ENCODE data around the gene LRIG1. TPM values are rescaled to one million over a fixed set of nuclear protein-coding genes. Genes with fewer than 3 reads are reported as not detected.

LRIG1 gene
- total and polyA plus RNA-seq, 7 donors = 9.8 to 119 (median 41.1) TPM

DNA sequence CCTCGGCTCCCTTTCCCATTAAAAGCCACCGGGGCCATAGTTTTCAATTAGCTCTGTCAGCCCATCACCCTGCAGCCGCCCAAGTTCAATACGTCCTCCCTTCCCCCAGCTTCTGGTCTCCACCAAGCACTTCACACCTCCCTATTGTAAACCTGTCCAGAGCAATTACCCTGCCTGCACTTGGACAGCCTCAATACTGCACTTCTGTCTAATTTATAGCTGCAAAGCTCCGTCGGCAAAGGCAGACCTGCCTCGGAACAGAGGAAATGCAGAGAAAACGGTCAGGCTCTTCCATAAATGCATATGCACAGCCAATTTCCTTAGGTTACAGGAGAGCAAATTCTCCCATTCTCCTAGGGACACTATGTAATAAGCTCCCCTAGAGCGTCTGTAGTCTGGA is 21.9 kb downstream of the LRIG1 start:
- Histone ChIP-seq H3K27me3 (ENCODE audit: insufficient read depth in 3 of 3, low read length in 2 of 3) (no peaks in the 10 kb centered on the region), H3K4me3 (no peak overlapping the region), H3K36me3 (ENCODE audit: insufficient read depth in 1 of 2, low read depth in 1 of 2) (no peaks in the 10 kb centered on the region), H3K27ac (no peak overlapping the region), H3K9me3 (no peaks in the 10 kb centered on the region), H3K4me1 (peaks cover 99% of the 10 kb centered on the region)
- TF ChIP-seq, protein P1, sequence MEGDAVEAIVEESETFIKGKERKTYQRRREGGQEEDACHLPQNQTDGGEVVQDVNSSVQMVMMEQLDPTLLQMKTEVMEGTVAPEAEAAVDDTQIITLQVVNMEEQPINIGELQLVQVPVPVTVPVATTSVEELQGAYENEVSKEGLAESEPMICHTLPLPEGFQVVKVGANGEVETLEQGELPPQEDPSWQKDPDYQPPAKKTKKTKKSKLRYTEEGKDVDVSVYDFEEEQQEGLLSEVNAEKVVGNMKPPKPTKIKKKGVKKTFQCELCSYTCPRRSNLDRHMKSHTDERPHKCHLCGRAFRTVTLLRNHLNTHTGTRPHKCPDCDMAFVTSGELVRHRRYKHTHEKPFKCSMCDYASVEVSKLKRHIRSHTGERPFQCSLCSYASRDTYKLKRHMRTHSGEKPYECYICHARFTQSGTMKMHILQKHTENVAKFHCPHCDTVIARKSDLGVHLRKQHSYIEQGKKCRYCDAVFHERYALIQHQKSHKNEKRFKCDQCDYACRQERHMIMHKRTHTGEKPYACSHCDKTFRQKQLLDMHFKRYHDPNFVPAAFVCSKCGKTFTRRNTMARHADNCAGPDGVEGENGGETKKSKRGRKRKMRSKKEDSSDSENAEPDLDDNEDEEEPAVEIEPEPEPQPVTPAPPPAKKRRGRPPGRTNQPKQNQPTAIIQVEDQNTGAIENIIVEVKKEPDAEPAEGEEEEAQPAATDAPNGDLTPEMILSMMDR (IDR thresholded peaks at IDR 0.05) = no peak
- 61 to 65% (median 62%) methylated on average over 9 of the region's 9 CpGs for WGBS, 3 donors
- ATAC-seq (no peak), DNase-seq (no peak)
- intact Hi-C loops (cut with DNase I) = no loop called here

DNA sequence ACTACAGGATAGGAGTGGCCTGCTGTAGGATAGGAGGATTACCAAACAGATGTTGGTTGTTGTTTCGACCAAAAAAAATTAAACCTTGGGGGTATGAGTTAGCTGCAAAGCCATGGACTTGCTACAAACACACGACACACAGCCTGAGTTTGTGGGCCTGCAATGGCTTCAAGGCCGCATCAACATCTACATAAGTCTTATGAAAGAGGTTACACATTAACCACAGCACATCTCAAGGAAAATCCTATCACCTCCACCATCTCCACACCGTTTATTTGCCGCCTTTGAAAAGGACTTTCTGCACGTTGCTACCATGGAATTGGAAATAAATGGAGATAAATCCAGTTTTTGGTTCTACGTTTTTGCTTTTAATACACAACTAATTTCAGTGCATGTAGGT is 23.0 kb downstream of the LRIG1 start:
- 86 to 90% (median 88%) methylated on average over 7 of the region's 7 CpGs for WGBS, 3 donors
- no peaks in the 10 kb centered on the region for H3K27me3 ChIP-seq (ENCODE audit: insufficient read depth in 3 of 3, low read length in 2 of 3)
- H3K9me3 ChIP-seq = no peaks in the 10 kb centered on the region
- H3K4me3 ChIP-seq = no peak overlapping the region
- TF ChIP-seq, protein P1 (IDR thresholded peaks at IDR 0.05) = no peak
- intact Hi-C loops (cut with DNase I) = no loop called here
- ATAC-seq (no peak), DNase-seq (no peak)
- peaks cover 99% of the 10 kb centered on the region for H3K4me1 ChIP-seq
- H3K27ac ChIP-seq = no peak overlapping the region
- H3K36me3 ChIP-seq (ENCODE audit: insufficient read depth in 1 of 2, low read depth in 1 of 2) = no peaks in the 10 kb centered on the region

DNA sequence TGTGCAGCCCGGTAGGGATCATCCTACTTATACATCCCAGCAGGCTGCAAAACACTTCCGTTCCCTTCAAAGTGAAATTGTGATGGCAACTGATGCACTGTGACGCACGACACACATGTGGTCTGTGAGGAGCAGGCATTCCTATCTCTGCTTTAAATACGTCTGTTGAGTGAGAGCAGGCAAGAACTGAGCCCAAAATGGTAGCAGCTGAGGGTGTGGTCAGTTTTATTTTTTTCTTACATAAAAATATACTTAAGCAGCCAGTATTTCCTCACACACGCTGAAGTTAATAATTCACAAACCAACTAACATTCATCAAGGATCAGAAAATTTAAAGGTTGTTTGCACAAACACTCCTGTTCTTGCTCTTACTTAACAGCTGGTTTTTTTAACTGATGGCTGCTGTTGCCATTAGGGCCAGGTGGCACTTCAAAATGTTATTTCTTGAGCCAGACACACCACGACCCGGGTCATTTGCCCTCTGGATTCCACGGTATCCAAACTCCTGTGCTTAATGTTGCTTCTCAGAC is 23.9 kb downstream of the LRIG1 start:
- no peak overlapping the region for H3K4me3 ChIP-seq
- no peaks in the 10 kb centered on the region for H3K9me3 ChIP-seq
- H3K36me3 ChIP-seq (ENCODE audit: insufficient read depth in 1 of 2, low read depth in 1 of 2) = no peaks in the 10 kb centered on the region
- DNase-seq (no peak), ATAC-seq (no peak)
- WGBS, 3 donors = 44 to 63% (median 48%) methylated on average over 9 of the region's 9 CpGs
- intact Hi-C loops (cut with DNase I) = no loop called here
- no peaks in the 10 kb centered on the region for H3K27me3 ChIP-seq (ENCODE audit: insufficient read depth in 3 of 3, low read length in 2 of 3)
- no peak overlapping the region for H3K27ac ChIP-seq
- H3K4me1 ChIP-seq = peaks cover 99% of the 10 kb centered on the region
- TF ChIP-seq, protein P1 (IDR thresholded peaks at IDR 0.05) = no peak

DNA sequence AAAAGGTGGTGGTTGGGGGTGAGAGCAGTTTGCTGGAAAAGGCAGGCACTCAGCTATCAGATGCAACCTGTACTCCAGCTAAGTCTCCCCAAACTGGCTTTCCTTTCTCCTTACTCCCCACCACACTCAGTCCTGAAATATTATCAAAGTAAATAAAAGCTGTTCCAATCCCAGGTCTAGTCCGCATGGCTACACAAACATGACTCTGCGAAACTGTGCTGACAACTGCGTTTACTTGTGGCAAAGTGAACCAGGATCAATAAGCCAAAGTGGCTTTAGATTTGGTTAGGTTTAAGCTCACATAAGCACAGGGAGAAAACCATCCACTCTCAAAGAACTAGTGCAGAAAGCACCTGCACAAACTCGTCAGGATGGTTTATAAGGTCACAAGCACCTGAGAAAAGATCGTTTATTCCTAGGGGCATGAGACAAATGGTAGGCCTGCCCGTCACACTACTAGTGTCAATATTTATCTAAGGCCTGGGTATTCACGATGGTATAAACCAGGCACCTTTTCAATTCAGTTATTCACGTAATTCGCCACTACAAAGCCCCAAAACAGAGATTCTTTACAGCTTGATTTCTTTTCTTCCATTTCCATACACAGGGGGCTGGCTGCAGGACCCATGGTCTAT is 25.3 kb downstream of the LRIG1 start:
- Histone ChIP-seq H3K27ac (no peak overlapping the region), H3K9me3 (no peaks in the 10 kb centered on the region), H3K4me3 (no peak overlapping the region), H3K36me3 (ENCODE audit: insufficient read depth in 1 of 2, low read depth in 1 of 2) (no peaks in the 10 kb centered on the region), H3K27me3 (ENCODE audit: insufficient read depth in 3 of 3, low read length in 2 of 3) (no peaks in the 10 kb centered on the region), H3K4me1 (peaks cover 88% of the 10 kb centered on the region)
- TF ChIP-seq, protein P1 (IDR thresholded peaks at IDR 0.05) = no peak
- ATAC-seq = no peak
- WGBS, 3 donors = 70 to 84% (median 70%) methylated on average over 9 of the region's 9 CpGs
- intact Hi-C loops (cut with DNase I) = no loop called here
- no peak for DNase-seq

DNA sequence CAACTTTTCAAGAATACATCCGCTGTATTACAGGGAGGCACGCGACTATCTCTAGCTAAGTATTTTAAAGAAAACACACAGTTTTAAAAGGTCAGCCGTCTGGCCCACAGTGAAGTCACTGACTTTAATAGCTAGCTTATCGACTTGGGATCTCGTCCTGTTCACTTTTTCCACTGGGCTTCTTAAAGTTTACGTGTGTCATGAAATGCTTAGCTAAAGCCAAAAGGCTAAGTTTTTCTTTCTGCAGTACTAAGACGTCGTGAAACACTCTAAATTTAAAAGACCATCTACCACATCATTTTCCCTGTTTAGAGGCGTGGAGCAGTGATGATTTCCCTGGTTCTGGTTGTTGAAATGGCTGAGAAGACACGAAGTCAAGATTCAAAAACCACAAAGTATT is 27.1 kb downstream of the LRIG1 start:
- Histone ChIP-seq H3K27ac (peak overlapping the region; percentile 38), H3K4me1 (peaks cover 77% of the 10 kb centered on the region), H3K9me3 (no peaks in the 10 kb centered on the region), H3K4me3 (peak overlapping the region; percentile 2), H3K36me3 (ENCODE audit: insufficient read depth in 1 of 2, low read depth in 1 of 2) (no peaks in the 10 kb centered on the region), H3K27me3 (ENCODE audit: insufficient read depth in 3 of 3, low read length in 2 of 3) (no peaks in the 10 kb centered on the region)
- 40 to 58% (median 41%) methylated on average over 11 of the region's 11 CpGs for WGBS, 3 donors
- no peak for DNase-seq
- intact Hi-C loops (cut with DNase I) = no loop called here
- ATAC-seq = no peak
- TF ChIP-seq, protein P1 (IDR thresholded peaks at IDR 0.05) = no peak

Measured in psoas muscle (tissue), 8 donors.